Measurements from ENCODE around the gene DDX17.

The DDX17 gene

DNA sequence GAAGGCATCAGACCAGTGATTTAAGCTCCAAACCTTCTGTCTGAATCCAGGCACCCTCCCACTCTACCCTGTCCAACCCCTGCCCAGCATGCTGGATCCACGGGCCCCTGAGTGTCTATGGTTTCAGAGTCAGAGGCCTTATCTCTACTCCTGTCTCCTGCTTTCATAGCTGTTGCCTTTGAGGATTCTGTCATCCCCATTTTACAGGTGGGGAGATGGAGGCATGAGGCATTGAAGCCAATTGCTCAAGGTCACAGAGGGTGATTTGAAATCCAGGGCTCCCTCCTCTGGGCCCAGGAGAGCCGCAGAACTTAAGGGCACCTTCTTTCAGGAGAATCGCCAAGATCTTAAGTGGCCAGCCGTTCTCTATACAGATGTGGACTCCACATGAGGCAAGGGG, 54.2 kb downstream of the DDX17 start:
- H3K27ac ChIP-seq (ENCODE audit: low read length): no peak overlapping the region
- no peaks in the 10 kb centered on the region for H3K4me1 ChIP-seq (ENCODE audit: control insufficient read depth, low read depth, low read length)

DNA sequence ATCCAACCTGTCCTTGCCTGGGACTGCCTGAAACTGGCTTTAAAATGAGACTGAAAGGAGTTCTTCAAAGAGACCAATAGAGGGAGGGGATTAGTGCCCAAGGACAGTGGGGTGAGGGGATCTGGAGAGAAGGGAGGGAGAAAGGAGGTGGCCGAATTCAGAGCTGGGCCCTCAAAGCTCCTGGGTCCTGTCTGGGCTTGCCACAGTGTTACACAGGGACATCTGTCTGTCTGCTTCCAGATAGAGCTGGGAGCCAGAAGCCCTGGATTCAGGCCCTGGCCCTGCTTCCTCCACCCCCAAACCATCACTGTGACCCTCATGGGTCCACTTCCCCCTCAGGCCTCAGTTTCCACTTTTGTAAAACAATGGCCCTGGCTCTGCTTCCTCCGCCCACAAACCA, 54.7 kb downstream of the DDX17 start:
- no peak overlapping the region for H3K9ac ChIP-seq (ENCODE audit: low read length)
- H3K36me3 ChIP-seq (ENCODE audit: control insufficient read depth, low read depth, low read length): no peaks in the 10 kb centered on the region
- peaks cover 48% of the 10 kb centered on the region for H3K27me3 ChIP-seq (ENCODE audit: control insufficient read depth, insufficient read depth, low read length)
- H3K9me3 ChIP-seq (ENCODE audit: control insufficient read depth, low read depth, low read length): no peaks in the 10 kb centered on the region
- no peak overlapping the region for H3K27ac ChIP-seq (ENCODE audit: low read length)
- H3K4me1 ChIP-seq (ENCODE audit: control insufficient read depth, low read depth, low read length): no peaks in the 10 kb centered on the region
- no peak overlapping the region for H3K4me3 ChIP-seq (ENCODE audit: low read length)

More for the DNA sequence above, 54.2 kb downstream of the DDX17 start:
- Histone ChIP-seq H3K9me3 (ENCODE audit: control insufficient read depth, low read depth, low read length) (no peaks in the 10 kb centered on the region), H3K4me3 (ENCODE audit: low read length) (no peak overlapping the region), H3K27me3 (ENCODE audit: control insufficient read depth, insufficient read depth, low read length) (peaks cover 52% of the 10 kb centered on the region), H3K9ac (ENCODE audit: low read length) (no peak overlapping the region), H3K36me3 (ENCODE audit: control insufficient read depth, low read depth, low read length) (no peaks in the 10 kb centered on the region)

DNA sequence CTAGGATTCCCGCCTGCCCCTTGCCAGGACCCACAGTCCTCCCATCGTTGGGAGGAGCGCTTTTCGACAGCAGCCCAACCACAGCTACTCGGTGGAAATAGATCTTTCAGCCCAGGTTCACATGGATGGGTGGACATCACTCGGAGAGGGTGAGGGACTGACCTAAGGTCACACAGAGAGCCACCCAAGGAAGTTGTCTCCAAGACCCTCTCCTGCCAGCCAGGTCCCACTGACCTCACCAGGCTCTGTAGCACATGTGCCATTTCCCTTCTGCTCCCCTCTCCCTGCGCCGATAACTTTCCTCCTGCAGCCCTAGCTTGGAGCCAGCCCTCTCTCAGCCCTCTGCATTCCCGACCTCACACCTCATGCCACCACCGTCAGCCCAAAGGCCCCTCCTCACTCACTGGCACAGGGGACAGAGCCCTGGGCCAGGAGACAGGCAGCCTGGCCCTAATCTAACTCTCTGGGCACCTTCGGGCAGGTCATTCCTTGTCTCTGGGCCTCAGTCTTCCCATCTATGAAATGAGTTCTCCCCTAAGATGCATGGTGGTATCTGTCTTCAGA, 55.8 kb downstream of the DDX17 start:
- no peaks in the 10 kb centered on the region for H3K36me3 ChIP-seq (ENCODE audit: control insufficient read depth, low read depth, low read length)
- H3K9me3 ChIP-seq (ENCODE audit: control insufficient read depth, low read depth, low read length): no peaks in the 10 kb centered on the region
- H3K9ac ChIP-seq (ENCODE audit: low read length): no peak overlapping the region
- no peak overlapping the region for H3K27ac ChIP-seq (ENCODE audit: low read length)
- H3K4me3 ChIP-seq (ENCODE audit: low read length): no peak overlapping the region
- H3K4me1 ChIP-seq (ENCODE audit: control insufficient read depth, low read depth, low read length): no peaks in the 10 kb centered on the region
- H3K27me3 ChIP-seq (ENCODE audit: control insufficient read depth, insufficient read depth, low read length): peaks cover 40% of the 10 kb centered on the region

DNA sequence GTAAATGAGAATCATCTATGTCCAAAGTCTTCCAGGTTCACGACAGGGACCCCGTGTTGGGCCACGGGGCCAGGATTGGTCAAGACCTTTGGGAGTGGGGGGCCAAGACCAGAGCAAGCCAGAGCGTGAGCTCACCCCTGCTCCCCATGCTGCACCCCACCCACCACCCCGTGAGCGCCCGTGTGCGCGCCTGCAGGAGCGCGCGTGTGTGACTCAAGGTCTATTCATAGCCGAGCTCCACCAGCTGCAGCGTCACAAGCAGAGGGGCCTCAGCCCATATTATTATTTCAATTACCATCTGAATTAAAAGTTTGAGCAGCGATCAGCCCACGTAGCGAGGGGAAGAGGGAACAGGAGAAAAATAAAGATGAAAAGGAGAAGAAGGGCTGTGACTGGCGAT, 56.3 kb downstream of the DDX17 start:
- H3K36me3 ChIP-seq (ENCODE audit: control insufficient read depth, low read depth, low read length): no peaks in the 10 kb centered on the region
- H3K4me3 ChIP-seq (ENCODE audit: low read length): no peak overlapping the region
- H3K4me1 ChIP-seq (ENCODE audit: control insufficient read depth, low read depth, low read length): no peaks in the 10 kb centered on the region
- H3K9me3 ChIP-seq (ENCODE audit: control insufficient read depth, low read depth, low read length): no peaks in the 10 kb centered on the region
- H3K27ac ChIP-seq (ENCODE audit: low read length): no peak overlapping the region
- H3K27me3 ChIP-seq (ENCODE audit: control insufficient read depth, insufficient read depth, low read length): peaks cover 37% of the 10 kb centered on the region
- H3K9ac ChIP-seq (ENCODE audit: low read length): no peak overlapping the region

DNA sequence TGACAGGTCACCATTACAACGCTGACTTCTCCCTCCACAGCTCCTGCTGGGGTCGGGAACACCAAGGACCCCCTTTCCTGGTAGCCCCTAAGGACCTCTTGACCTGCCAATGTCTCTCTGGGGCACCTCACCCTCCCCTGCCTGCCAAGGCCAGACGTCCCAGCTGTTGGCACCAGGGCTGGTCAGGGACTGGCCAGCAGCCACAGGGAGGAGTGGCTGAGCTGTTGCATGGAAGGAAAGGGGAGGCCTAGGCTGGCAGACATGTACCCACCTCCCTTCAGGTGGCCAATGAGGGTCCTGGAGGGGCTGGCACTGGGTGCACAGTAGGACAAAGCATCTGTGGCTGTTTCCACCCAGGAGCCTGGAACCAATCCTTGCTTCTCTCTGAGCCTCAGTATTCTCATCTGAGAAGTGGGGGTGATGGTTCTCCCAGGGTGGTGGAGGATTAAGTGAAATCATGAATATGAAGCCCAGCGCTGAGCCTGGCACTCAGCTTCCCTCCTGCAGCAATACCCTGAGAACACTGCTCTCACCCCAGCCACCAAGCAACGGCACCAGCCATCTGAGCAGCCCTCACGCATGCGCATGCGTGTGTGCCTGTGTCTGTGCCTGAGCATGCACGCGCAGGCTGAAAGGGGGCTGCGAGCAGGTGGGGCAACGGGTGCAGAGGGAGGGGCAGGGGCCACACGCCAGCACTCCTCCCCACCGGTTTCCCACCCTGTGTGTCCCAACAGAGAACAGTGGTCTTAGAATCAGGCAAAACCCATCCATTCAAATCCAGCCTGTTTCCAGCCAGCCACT, 57.0 kb downstream of the DDX17 start:
- no peak overlapping the region for H3K9ac ChIP-seq (ENCODE audit: low read length)
- H3K27me3 ChIP-seq (ENCODE audit: control insufficient read depth, insufficient read depth, low read length): peaks cover 30% of the 10 kb centered on the region
- no peaks in the 10 kb centered on the region for H3K36me3 ChIP-seq (ENCODE audit: control insufficient read depth, low read depth, low read length)
- H3K4me3 ChIP-seq (ENCODE audit: low read length): no peak overlapping the region
- no peak overlapping the region for H3K27ac ChIP-seq (ENCODE audit: low read length)
- no peaks in the 10 kb centered on the region for H3K4me1 ChIP-seq (ENCODE audit: control insufficient read depth, low read depth, low read length)
- no peaks in the 10 kb centered on the region for H3K9me3 ChIP-seq (ENCODE audit: control insufficient read depth, low read depth, low read length)

DNA sequence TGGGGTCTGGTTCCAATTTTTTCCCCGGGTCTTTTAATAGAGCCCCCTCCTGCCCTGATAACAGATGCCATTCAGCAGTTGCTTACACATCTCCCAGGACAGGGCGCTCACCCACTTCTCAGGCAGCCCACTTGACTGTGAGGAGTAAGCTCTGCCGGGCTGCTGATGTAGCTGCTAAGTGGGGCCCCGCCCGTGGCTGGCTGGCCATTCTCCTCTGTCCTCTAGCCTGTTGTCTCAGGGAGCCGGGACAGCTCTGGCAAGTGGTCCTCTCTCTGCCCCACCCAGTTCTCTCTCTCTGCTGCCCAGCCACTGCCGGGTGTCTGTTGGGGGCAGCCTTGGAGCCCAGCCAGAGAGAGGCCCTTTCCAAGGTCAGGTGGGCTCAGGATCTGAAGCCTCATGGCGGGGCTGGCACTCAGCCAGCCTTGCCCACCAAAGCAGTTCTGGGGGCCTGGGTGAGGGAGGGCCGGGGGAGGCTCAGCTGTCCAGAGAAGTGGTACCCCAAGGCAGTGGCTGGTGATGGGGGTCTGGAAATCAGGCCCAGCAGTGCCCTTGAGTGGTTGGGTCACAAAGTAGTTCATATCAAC, 60.0 kb downstream of the DDX17 start:
- Histone ChIP-seq H3K27me3 (ENCODE audit: control insufficient read depth, insufficient read depth, low read length) (peaks cover 4% of the 10 kb centered on the region), H3K36me3 (ENCODE audit: control insufficient read depth, low read depth, low read length) (no peaks in the 10 kb centered on the region)

DNA sequence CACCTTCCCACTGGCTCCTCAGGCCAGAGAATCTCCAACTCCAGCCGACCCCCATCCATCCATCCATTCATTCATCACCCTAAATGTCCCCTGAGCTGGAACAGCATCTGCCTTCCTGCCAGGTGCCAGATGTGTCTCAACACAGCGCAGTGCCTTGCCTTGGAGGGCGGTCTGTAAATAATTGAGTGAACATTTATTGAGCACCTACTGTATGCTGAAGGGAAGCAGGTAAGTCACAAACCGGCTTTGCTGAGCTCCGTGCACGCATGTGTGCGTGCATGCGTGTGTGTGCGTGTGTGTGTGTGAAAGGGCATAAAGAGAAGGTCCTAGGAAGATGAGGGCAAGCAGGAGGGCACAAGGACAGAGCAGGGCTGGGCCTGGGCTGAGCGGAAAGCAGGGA, 61.3 kb downstream of the DDX17 start:
- Histone ChIP-seq H3K9ac (ENCODE audit: low read length) (no peak overlapping the region), H3K27ac (ENCODE audit: low read length) (no peak overlapping the region), H3K4me1 (ENCODE audit: control insufficient read depth, low read depth, low read length) (no peaks in the 10 kb centered on the region), H3K4me3 (ENCODE audit: low read length) (no peak overlapping the region), H3K9me3 (ENCODE audit: control insufficient read depth, low read depth, low read length) (no peaks in the 10 kb centered on the region), H3K36me3 (ENCODE audit: control insufficient read depth, low read depth, low read length) (no peaks in the 10 kb centered on the region), H3K27me3 (ENCODE audit: control insufficient read depth, insufficient read depth, low read length) (no peaks in the 10 kb centered on the region)

More for the DNA sequence above, 60.0 kb downstream of the DDX17 start:
- no peak overlapping the region for H3K9ac ChIP-seq (ENCODE audit: low read length)
- no peak overlapping the region for H3K27ac ChIP-seq (ENCODE audit: low read length)
- H3K4me1 ChIP-seq (ENCODE audit: control insufficient read depth, low read depth, low read length): no peaks in the 10 kb centered on the region
- H3K9me3 ChIP-seq (ENCODE audit: control insufficient read depth, low read depth, low read length): no peaks in the 10 kb centered on the region
- no peak overlapping the region for H3K4me3 ChIP-seq (ENCODE audit: low read length)

DNA sequence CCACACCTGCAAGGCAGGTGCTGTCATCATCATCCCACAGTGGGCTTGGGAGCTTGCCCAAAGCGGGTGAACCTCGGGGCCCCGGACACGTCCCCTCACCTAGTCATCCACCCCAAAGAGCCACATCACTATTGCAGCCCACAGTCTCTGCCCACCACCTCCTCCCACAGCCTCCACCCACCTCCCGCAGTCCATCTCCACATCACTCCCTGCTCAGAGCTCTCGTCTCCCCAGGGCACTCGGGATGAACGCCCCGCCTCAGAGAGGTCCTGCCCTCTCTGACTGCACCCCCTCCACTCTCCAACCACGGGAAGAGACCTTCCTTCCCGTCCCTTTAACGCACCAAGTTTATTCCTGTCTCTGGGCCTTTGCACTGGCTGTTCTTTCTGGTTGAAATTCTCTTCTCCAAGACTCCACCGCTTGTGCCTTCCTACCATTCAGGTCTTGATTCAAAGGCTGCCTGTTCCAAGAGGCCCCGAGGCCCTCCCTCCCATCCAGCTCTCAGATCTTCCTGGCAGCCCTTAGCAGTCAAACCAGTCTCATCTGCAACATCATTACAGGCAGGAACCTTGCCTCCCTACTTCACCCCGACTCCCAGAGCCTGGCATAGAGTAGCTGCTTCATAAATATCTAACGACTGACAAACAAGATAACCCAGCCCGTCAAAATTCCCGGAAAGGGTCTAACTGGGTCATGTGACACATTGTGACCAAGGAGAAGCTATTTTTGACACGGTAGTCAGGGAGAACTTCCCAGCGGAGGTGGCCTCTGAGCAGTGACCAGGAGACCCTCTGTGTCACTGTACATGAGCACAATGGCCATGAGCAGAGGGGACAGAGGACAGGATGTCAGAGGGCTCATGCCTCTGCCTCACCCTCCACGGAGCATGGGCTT, 62.2 kb downstream of the DDX17 start:
- no peak overlapping the region for H3K4me3 ChIP-seq (ENCODE audit: low read length)
- no peaks in the 10 kb centered on the region for H3K9me3 ChIP-seq (ENCODE audit: control insufficient read depth, low read depth, low read length)
- H3K36me3 ChIP-seq (ENCODE audit: control insufficient read depth, low read depth, low read length): no peaks in the 10 kb centered on the region
- H3K27ac ChIP-seq (ENCODE audit: low read length): no peak overlapping the region
- no peaks in the 10 kb centered on the region for H3K4me1 ChIP-seq (ENCODE audit: control insufficient read depth, low read depth, low read length)
- H3K27me3 ChIP-seq (ENCODE audit: control insufficient read depth, insufficient read depth, low read length): no peaks in the 10 kb centered on the region
- H3K9ac ChIP-seq (ENCODE audit: low read length): no peak overlapping the region

DNA sequence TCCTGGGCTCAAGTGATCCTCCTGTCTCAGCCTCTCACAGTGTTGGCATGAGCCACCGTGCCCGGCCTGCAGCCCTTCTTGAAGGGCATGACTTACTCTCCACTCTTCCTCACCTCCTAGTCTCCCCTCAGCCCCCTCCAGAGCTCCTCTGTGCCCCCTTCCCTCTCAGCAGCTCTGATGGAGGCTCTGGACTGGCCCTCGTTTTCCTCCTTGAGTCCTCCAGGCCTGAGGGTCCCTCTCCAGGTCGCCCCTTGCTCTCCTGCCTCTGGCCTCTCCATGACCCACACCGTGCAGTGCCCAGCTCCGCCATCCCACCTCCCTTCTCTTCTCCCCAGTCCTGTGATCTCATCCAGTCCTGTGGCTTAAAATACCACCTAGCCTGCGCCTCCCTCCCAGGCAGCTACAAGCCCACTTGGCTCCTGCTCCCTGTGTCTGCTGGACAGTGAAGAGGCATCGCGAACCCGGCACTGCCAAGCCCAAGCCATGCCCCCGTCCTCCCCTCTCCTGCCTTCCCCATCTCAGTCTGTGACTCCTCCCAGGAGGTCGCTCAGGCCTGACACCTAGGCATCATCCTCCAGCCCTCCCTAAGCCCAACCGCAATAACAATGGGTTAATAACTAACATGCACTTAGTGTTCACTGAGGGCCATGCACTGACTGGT, 63.0 kb downstream of the DDX17 start:
- Histone ChIP-seq H3K27ac (ENCODE audit: low read length) (no peak overlapping the region), H3K4me1 (ENCODE audit: control insufficient read depth, low read depth, low read length) (no peaks in the 10 kb centered on the region), H3K27me3 (ENCODE audit: control insufficient read depth, insufficient read depth, low read length) (no peaks in the 10 kb centered on the region), H3K36me3 (ENCODE audit: control insufficient read depth, low read depth, low read length) (no peaks in the 10 kb centered on the region), H3K9me3 (ENCODE audit: control insufficient read depth, low read depth, low read length) (no peaks in the 10 kb centered on the region), H3K9ac (ENCODE audit: low read length) (no peak overlapping the region), H3K4me3 (ENCODE audit: low read length) (no peak overlapping the region)

DNA sequence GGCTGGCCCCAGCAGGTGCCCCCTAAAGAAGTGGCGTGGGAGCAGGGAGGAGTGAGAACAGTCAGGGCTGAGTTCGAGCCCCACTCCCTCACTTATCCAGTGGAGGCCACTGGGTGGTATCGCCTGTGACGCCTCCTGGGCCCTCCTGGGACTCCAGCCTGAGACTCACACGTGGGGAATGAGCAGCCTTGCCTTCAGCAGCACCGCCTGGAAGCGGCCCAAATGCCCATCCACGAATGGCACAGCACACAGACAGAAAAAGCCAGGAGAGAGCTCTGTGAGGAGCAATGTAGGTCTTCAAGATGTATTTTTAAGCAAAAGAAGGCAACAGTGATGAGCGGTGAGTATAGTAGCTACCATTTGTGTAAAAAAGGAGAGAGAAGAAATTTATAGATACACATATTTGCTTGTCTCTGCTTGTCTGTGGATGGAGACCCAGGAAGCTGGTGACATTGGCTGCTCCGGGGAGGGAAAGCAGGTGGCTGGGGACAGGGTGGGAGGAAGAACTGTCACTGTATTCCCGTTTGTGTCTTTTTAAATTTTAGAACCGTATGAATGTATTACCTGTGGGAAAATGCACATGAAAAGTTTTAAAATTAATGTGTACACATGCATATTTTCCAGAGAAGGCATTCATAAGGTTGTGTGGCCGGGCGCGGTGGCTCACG, 64.4 kb downstream of the DDX17 start:
- H3K36me3 ChIP-seq (ENCODE audit: control insufficient read depth, low read depth, low read length): no peaks in the 10 kb centered on the region
- no peaks in the 10 kb centered on the region for H3K4me1 ChIP-seq (ENCODE audit: control insufficient read depth, low read depth, low read length)
- no peak overlapping the region for H3K9ac ChIP-seq (ENCODE audit: low read length)
- H3K27me3 ChIP-seq (ENCODE audit: control insufficient read depth, insufficient read depth, low read length): no peaks in the 10 kb centered on the region
- no peak overlapping the region for H3K4me3 ChIP-seq (ENCODE audit: low read length)
- H3K9me3 ChIP-seq (ENCODE audit: control insufficient read depth, low read depth, low read length): no peaks in the 10 kb centered on the region
- no peak overlapping the region for H3K27ac ChIP-seq (ENCODE audit: low read length)

Data from iPS-18a (cell line).